Embryonic facial prominence (tissue), 1 donor: ENCODE data around the gene TMEM202.
"Not testable (repeated sequence)": the region's sequence is repeated elsewhere in the genome, so short reads cannot be mapped to it uniquely, and the experiment has no call there.

Experiments used
- DNase-seq: peaks from one replicate; pipeline ENCODE4 v3.0.0-alpha.2; 2016; ENCODE audit errors: extremely low spot score

TMEM202 gene

GRCh38 chr15:72402726-72403125, 4.6 kb downstream of the TMEM202 start:
- no peak for DNase-seq

- no peak for DNase-seq
Measured at GRCh38 chr15:72404356-72404755, 6.3 kb downstream of the TMEM202 start.

GRCh38 chr15:72404841-72405240, 6.7 kb downstream of the TMEM202 start:
- DNase-seq: no peak

GRCh38 chr15:72406936-72407335, 8.8 kb downstream of the TMEM202 start:
- no peak for DNase-seq

GRCh38 chr15:72411111-72411510, 13.0 kb downstream of the TMEM202 start:
- DNase-seq: no peak

GRCh38 chr15:72411544-72411943, 13.4 kb downstream of the TMEM202 start:
- no peak for DNase-seq

- not testable (repeated sequence) for DNase-seq
Measured at GRCh38 chr15:72413337-72413736, 15.2 kb downstream of the TMEM202 start.

- DNase-seq: no peak
Measured at GRCh38 chr15:72415304-72415703, 17.2 kb downstream of the TMEM202 start.

- not testable (repeated sequence) for DNase-seq
Measured at GRCh38 chr15:72419768-72420167, 21.7 kb downstream of the TMEM202 start.

- no peak for DNase-seq
Measured at GRCh38 chr15:72420576-72420975, 22.5 kb downstream of the TMEM202 start.

GRCh38 chr15:72421484-72421883, 23.4 kb downstream of the TMEM202 start:
- DNase-seq: no peak

- no peak for DNase-seq
Measured at GRCh38 chr15:72423256-72423655, 25.2 kb downstream of the TMEM202 start.

- no peak for DNase-seq
Measured at GRCh38 chr15:72426753-72427152, 28.6 kb downstream of the TMEM202 start.

GRCh38 chr15:72437650-72438316, 39.7 kb downstream of the TMEM202 start:
- no peak for DNase-seq

- not testable (repeated sequence) for DNase-seq
Measured at GRCh38 chr15:72442848-72443247, 44.7 kb downstream of the TMEM202 start.

GRCh38 chr15:72445426-72445825, 47.3 kb downstream of the TMEM202 start:
- DNase-seq: no peak

GRCh38 chr15:72450805-72451204, 52.7 kb downstream of the TMEM202 start:
- DNase-seq: no peak

GRCh38 chr15:72451224-72451623, 53.1 kb downstream of the TMEM202 start:
- no peak for DNase-seq

- DNase-seq: no peak
Measured at GRCh38 chr15:72456684-72457083, 58.6 kb downstream of the TMEM202 start.
